OCI-LY1 (cell line): ENCODE results near the gene SLC26A11.

Source experiments
- EZH2 ChIP-seq: fragments of 200-600 bp; sonication (generic), shearing (Covaris generic); IDR thresholded peaks from 2 replicates; pipeline ENCODE4 v1.8.0; 2017; ENCODE audit warnings: borderline replicate concordance, mixed run types, mild to moderate bottlenecking, antibody characterized with exemption, low read length, moderate library complexity, mixed read lengths
- TF ChIP-seq, protein P1 (sequence below): fragments of 200-600 bp; sonication (generic), shearing (Covaris generic); IDR thresholded peaks from 2 replicates; pipeline ENCODE4 v1.5.1; 2017; ENCODE audit warnings: mild to moderate bottlenecking, antibody characterized with exemption, low read length, moderate library complexity, mixed read lengths

- TF ChIP-seq, protein P1, sequence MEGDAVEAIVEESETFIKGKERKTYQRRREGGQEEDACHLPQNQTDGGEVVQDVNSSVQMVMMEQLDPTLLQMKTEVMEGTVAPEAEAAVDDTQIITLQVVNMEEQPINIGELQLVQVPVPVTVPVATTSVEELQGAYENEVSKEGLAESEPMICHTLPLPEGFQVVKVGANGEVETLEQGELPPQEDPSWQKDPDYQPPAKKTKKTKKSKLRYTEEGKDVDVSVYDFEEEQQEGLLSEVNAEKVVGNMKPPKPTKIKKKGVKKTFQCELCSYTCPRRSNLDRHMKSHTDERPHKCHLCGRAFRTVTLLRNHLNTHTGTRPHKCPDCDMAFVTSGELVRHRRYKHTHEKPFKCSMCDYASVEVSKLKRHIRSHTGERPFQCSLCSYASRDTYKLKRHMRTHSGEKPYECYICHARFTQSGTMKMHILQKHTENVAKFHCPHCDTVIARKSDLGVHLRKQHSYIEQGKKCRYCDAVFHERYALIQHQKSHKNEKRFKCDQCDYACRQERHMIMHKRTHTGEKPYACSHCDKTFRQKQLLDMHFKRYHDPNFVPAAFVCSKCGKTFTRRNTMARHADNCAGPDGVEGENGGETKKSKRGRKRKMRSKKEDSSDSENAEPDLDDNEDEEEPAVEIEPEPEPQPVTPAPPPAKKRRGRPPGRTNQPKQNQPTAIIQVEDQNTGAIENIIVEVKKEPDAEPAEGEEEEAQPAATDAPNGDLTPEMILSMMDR = no peak
- no peak for TF ChIP-seq EZH2
These were observed 50.6 kb downstream of the SLC26A11 start for GRCh38 chr17:80270836-80271235.
